Stimulated activated CD8-positive, alpha-beta memory T cell treated with anti-CD3 and anti-CD28 coated beads, Interleukin-12 subunit alpha, Interleukin-12 subunit beta, amount 100 ng/mL, for 24 hours (primary cell): ENCODE measurements around the gene TTC7B.

Experiments
- DNase-seq: peaks from one replicate; pipeline ENCODE4 v3.0.0-alpha.2; 2020; ENCODE audit errors: extremely low read depth

TTC7B gene

DNA sequence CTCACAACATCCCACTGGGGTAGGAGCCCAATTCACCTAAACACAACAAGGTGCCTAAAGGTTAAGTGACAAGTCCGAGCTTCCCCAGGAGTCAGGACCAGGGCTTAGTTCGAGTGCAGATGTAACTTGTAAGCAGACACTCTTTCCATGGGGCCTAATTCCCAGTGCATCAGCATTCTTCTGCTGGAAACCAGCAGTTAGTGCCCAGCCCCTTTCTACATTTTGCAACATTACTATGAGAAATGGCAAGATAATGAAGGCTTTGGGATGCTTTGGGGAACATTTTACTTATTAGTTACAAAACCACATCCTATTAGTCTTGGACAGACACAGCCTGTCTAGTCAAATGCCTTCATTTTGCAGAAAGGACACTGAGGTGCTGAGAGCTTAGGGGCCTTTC lies 239.6 kb downstream of the TTC7B start:
- no peak for DNase-seq

DNA sequence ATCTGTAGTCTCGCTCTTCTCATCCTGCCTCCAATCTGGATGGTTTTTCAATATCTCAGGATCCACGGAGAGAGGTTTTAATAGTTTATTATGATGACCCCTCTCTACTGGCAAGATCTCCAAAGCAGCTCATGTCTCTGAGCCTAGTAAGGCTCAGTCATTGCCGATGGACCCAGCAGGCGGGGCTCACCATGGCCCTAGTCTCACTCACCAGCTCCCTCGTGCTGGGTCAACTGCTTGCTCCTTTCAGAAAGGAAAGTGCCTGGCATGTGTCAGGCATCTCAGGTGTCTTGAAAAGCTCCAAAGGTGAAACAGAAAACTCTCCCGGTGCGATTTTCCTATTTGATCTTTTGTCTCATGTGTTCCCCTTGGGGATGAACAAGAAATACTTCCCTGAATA lies 240.4 kb downstream of the TTC7B start:
- no peak for DNase-seq

DNA sequence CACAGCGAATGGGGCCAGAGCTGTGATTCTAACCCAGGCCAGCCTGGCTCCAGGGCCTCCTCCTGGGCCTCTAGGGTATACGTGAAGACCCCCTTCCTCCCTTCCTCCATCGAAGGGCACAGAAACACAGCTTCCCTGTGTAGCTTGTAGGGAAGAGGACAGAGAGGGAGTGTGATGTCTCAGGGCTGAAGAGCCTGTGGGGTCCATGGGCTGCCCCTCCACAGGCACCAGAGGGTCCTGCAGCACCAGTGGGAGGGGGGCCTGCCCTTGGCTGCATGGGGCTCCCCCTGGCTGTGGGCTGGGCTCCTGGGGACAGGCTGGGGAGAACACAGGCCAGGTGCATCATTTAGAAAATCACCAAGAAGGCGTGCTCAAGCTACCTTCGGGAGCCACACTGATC lies 240.9 kb downstream of the TTC7B start:
- no peak for DNase-seq

DNA sequence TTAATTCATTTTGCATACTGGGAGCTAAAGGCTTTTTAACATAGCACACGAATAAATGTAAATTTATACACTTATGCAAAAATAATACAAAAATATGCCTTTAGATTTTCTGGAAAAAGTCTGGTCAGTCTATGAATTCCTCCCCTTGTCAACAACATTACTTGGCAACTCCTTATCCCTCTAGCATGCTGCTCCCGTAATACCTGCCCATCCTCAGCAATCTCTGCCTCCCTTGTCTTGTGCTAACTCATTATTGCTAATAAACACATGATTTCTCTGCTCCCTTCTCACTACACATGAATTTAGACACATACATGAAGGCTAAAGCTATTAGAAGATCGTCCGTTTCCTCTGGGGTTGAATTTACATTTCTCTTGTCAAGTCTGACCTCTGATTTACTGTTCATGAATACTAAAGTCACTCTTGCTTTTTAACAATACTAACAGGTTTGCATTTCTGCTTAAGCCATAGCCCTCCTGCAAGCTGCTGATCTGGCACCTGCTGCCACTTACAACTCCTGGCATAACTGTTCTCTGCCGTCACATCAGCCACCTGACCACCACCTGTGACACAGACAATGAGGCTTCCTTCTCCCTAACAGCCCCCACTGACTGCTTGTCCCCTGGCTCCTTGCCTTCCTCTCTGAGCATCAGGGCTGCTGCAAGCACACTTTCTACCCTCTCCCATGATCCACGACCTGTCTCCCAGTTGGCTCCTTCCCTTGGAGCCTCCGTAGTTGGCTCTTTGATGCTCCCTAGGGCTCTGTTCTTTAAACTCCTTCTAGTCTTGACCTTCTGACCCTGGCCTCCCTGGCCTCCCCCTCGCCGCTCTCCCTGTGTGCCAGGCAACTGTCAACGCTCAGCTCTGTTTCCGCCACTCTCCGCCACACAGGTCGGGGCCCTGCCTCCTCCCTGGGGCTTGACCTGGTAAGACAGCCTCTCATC lies 241.8 kb downstream of the TTC7B start:
- no peak for DNase-seq

DNA sequence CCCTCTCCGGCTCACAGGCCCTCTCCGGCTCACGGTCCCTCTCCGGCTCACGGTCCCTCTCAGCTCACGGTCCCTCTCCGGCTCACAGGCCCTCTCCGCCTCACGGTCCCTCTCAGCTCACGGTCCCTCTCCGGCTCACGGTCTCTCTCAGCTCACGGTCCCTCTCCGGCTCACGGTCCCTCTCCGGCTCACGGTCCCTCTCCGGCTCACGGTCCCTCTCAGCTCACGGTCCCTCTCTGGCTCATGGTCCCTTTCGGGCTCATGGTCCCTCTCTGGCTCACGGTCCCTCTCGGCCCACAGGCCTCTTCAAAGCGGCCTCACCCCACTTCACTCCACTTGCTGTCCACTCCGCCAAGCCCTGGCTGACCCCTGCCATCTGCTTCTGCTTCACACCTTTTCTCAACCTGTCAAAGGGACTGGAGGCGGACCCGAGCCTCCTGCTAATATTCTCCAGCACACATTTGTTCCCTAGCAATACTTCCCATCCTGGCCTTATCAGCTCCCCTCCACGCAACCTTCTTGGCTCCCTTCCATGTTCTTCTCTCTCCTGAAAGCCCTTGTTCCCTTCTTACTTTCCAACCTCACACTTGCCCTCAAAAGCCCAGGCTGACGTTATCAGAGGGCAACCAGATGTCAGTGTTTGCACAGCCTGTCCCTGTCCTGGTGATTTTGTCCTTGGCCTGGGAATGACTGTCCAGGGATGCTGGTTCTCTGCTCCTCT lies 242.7 kb downstream of the TTC7B start:
- no peak for DNase-seq

DNA sequence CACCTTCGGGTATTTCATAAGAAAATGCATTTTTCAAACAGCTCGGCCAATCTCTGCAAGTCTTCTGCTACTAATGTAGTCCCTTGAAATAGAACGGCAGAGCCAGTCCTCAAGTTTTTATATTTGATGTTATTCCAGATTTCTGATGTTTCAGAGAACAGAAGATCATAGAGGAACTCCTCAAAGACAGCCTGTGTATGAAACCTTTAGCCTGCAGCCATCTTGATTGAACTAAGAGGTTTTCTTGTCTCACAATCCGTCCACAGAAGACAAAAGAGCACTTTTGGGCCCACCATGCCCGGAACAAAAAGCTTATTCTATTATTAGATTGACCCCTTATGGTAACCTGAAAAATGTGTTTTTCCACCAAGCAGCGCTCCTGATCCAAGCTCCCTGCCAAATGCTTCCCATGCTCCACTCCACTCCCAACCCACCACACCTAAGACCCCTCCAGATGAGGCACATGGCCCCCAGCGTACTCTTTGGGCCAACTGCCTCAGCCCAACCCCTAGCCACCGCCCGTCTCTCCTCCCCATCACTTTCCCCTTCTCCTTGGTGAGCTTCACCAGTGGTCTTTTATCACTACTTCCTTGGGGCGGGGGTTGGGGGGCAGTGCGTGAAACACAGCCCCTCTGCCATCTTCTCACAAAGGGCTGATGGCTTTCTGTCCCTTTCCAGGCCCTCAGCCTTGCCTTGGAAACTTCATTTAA lies 243.6 kb downstream of the TTC7B start:
- no peak for DNase-seq

DNA sequence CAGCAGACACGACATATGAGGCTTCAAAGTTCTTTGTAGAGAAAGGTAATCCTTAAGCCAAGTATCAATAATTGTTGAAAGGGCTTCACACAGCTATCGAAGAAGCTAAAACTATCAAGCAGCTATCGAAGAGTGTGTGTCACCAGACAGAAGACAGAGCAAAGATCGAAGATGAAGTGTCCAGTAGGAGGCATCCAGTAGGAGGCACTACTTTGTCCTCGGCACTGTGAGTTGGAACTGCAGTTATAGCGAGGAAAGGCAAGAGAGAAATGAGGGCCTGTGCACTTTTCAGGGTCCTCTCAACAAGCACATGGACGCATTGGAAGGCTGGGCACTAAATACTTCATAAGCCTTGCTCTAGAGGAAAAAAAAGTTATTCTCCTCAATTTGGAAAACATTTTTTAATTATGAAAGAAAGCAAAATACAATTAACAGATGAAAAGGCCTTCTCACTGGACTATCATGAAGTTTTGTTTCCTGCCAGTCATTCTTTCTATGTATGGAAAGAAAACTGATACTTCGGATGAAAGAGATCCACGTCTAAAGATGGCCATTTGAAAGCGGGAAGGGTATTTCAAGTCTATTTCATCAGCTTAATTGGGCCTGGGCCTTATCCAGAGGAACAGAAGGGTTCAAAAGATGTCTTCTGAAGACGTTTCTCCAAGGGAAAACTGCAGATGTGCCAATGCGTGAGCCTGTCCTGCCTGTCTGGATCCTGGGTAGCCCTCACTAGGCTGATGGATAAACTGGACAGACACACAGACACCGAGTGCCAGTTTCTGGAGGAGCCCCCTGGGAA lies 244.9 kb downstream of the TTC7B start:
- DNase-seq = no peak

DNA sequence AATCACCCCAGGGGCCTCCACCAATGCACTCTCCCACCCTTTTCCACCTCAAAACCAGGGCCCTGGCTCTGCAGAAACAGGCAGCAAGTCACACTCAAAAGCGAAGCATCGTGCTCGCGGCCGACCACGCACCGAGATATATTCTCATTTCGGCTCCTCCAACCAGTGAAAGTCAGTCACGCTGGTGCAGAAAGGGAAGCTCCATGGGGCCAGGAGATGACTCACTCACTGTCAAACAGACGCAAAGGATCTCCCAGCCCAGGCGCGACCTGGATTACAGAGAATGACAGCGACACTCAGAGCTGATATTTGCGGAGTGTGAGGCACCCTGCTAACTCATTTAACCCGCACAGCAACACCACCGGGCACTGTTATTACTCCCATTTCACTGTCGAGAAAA lies 245.8 kb downstream of the TTC7B start:
- no peak for DNase-seq

DNA sequence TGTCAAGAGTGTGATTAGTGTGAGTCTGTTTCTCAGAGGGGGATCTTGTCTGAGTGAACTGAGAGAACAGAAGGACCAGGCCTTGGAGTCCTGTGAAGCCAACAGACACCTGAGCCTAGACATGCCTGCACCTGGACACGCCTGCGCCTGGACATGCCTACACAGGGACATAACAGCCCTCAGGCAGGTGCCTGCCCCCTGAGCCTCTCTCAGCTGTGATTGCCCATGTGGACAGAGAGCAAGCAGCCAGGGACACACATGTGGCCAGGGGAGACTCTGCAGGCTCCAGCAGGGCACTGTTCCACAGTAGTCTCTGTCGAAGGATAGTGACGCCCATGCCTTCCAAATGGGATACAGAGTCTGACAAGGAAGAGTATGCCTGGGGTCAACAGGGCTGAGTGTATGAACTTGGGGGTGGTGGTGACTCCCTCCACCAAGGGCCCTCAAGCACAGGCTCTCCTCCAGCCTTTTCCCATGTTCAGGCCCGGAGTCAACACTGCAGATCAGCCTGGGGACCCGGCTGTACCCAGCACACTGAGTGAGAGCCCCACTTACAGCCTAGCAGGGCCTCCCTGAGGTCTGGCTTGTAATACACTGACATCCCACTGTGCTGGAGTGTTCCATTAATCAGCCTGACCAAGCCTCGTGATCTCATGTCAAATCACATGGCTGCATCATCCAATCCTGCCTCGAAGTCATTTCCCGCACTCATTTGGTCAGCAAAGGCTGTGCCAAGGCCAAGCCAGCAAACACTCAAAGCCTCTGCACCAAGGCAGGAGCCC lies 246.4 kb downstream of the TTC7B start:
- DNase-seq = no peak

DNA sequence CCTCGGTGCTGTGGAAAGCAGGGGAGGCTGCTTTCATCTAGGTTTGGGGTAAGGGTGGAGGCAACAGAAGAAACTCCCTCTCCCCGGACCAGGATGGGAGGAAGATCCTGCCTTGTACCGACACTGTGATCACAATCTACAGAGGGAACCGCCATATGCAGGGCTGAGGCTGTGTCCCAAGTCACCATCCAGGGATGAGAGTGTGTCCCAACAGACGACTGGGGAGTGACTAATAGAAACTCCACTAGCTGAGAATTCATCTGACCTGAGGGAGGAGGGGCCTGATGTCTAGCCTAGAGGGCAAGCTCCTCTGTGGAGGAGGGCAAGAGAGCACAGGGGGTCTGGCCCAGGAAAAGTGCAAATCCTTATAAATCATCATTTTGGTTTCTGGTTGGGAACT lies 247.0 kb downstream of the TTC7B start:
- no peak for DNase-seq

DNA sequence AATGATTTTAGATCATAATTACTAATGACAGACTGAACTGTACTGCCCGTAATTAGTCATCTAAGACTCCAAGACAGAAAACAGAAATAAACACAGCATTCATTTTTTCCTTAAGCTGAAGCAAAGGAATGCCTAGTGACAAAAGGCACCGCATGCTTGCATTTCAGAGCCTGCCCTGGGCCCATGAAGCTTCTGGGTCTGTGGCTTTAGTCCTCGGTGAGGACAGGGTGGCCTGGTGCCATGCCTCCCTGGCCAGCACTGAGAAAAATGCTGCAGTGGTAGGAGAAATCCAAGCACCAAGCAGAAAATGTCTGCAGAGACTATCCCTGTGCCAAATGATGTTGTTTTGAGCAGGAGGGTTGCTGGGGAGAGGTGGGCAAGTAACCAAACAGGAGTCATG lies 247.8 kb downstream of the TTC7B start:
- no peak for DNase-seq

DNA sequence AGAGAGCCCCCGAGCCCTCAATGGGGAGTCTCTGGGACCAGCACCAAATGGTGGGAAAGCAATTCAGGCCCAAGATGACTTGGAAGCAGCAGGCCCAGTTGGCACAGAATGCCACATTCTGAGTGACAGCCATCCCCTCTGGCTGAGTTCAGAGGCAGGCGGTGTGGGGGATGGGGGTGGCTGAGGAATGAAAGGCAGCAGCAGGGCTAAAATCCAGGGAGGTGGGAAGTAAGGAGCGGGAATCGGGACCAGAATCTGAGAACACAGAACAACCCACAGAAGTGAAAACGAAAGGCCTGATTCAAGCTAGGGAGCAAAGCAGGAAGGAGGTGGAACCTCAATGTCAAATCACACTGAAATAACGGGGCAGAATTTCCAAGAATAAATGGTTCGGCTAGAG lies 248.2 kb downstream of the TTC7B start:
- no peak for DNase-seq

DNA sequence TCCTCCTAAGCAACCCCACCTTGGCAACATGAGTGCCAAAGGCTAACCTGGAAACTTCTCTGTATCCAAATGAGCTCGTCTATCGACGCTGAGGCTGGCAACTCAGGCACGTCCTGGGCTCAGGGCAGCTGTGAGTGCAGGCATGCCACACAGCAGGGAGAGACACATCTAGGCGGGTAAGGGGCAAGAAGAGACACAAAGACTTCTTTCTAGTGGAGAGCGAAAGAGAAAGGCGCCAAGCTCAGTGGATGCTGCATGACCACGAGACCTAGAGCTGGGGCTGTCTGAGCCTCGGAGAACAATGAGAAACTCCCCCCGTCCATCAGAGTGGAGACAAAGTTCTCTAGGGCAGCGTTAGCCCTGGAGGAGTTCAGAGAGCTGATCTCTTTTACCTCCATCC lies 249.0 kb downstream of the TTC7B start:
- no peak for DNase-seq

DNA sequence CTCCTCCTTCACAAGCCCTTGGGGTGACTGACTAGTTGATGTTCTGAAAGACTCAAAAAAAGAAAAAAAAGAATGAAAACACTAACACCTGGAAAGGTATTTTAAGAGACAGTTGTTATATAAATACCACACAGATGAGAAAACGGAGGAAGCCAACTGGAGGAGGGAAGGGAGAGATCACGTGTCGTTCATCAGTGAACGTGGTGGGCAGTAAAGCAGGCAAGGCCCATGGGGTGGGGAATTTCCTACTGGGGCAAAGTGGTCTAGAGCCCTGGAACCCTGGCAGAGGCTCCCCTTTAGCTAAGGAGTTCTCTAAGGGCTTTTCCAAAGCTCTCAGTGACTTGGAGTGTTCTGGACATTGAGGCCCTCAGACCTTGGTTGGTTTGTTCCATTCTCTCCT lies 249.7 kb downstream of the TTC7B start:
- no peak for DNase-seq

DNA sequence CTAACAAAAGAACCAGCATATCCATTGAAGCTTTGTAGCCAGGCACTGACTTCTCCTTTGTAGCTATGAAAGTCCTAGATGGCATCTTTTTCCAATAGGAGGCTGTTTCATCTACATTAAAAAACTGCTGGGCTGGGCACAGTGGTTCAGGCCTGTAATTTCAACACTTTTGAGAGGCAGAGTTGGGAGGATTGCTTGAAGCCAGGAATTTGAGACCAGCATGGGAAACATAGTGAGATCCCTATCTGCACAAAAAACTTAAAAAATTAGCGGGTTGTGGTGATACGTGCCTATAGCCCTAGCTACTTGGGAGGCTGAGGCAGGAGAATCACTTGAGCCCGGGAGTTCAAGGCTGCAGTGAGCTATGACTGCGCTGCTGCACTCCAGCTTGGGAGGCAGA lies 251.7 kb downstream of the TTC7B start:
- DNase-seq = no peak

DNA sequence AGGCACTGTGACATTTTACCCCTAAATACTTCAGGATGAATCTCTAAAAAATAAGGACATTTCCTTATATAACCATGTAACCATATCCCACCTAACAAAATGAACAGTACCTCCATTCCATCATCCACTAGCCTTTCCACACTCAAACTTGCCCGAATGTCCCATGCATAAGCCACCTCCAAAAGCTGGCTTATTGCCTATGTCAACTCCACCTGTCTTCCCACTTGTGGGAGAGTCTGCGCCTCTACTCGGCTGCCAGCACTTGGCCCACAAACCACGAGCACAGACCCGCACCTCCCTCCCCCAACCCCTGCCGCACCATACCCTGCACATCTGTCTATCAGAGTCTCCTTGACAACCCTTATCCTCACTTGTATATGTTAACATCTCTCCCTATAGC lies 253.6 kb downstream of the TTC7B start:
- no peak for DNase-seq

DNA sequence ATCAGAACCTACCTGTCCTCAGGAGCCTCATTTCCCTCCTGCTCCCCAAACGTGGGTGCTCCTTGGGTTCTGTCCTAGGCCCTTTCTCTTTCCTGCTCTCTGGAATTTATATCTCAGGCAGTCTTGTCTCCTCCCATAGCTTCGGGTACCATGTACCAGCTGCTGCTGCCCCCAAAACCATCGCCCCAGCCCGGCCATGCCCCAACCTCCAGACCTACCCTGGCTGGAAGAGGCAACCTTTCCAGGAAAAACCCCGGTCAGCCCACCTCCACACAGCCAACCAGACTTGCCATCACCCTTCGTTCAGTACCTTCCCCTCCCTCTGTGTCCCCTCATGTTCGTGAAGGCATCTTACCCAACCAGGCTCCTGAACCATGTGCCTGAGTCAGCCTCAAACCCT lies 254.3 kb downstream of the TTC7B start:
- no peak for DNase-seq

DNA sequence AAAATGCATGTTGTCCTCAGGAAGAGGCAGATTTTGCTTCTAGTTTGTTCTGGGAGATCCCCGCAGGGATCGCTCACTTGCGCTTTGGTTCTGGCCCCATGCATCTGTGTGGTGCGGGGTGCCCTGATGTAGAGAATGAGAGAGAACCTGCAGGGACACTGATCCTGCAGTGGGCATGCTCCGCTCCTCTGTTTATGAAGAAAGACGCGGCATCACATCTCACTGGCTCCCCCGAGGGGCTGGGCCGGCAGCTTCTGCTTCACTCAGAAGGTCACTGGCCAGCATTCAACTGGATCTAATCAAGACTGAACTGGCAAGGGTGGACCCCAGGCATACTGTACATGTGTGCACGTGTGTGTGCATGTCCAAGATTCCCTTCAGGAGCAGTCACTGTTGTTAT lies 255.2 kb downstream of the TTC7B start:
- no peak for DNase-seq

DNA sequence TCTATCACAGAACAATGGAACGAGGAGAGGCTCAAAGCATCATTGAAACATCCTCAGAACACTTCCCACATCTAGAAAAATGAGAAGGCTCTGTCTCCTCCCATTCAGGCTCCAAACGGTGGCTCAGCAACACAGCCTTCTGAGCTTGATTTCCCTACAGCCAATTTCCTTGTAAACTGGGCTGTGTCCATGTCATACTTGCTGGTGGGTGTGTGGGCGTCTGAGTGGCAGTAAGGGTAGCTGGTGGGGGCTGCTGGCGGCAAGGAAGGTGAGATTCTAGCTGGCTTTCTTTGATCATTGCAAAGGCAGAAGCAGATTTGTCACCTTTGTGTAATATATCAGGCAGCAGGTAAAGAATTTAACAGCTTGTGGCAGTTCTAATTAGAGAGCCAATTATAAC lies 255.7 kb downstream of the TTC7B start:
- no peak for DNase-seq

DNA sequence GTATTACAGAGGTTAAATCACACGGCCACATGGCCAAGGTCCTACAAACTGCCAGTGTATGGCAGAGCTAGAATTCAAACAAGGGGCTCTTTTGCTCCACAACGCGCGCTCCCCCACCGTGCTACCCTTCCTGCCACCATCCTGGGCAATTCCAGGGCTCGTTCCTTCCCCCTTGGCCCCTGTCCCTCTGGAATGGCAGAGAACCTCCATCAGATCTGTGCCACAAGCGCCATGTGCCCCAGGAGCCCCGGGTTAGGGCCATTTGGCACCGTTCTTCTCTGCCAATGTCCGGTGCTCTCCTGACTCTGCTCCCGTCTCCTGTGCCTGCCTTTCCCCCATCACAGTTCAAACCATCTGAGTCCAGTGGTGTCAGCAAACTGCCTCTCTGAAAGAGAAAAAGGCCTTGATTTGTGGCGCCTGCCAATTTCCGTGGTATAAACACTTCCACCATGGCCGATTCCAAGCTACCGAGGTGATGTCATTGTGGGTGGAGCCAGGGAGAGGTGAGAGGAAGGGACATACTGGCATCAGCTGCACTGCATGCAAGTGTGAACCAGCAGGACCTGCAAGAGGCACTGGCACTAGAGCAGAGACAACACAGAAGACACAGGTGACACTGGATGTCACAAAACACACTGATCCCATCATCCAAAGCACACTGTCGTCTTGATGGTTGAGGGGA lies 256.3 kb downstream of the TTC7B start:
- no peak for DNase-seq
